HG03039 (cell line): ENCODE measurements around the gene CSNK1G2.

Source experiments
- ATAC-seq: cut with Tn5 transposase; IDR thresholded peaks from one replicate; pipeline ENCODE4 v1.9.1; 2021; ENCODE audit warnings: mild to moderate bottlenecking, moderate library complexity; ENCODE audit not compliant: unreplicated experiment

Gene CSNK1G2

DNA sequence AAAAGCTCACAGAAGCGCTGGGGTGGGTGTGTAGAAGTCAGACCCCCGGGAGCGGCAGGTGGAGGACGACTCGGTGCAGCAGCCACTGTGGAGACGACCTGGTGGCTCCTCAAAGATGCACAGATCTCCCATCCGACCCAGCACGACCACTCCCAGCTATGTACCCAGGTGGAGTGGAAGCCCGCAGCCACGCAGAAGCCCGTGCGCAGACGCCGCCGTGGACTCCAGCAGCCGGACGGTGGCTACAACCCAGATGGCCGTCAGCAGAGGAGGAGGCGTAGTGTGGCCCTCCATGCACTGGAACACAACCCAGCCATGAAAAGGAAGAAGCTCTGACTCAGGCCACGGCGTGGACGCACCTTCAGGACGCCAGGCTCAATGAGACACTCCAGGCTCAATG is 21.7 kb downstream of the CSNK1G2 start:
- no peak for ATAC-seq

DNA sequence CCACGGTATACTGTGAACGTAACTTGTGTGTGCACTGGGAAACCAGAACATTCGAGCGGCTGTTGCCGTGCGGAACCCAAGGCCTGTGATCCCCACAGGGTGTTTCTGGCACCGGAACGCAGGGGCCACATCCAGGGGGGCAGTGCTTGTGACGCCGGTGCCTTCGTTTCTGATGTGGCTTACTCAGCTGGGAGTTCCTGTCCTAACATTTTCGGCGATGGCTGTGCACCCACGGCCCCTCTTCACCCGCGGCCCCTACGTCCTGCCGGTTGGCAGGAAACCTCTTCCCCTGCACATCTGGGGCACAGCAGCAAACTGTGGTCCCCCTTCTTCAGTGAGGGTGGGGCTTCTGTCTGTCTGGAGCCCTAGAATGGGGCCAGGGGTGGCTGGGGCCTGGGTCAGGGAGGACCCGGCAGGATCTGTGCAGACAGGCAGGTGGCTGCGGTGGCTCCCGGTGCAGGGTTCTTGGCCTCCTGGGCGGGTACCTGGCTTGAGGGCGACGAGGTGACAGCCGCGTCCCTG is 26.2 kb downstream of the CSNK1G2 start:
- ATAC-seq = no peak

DNA sequence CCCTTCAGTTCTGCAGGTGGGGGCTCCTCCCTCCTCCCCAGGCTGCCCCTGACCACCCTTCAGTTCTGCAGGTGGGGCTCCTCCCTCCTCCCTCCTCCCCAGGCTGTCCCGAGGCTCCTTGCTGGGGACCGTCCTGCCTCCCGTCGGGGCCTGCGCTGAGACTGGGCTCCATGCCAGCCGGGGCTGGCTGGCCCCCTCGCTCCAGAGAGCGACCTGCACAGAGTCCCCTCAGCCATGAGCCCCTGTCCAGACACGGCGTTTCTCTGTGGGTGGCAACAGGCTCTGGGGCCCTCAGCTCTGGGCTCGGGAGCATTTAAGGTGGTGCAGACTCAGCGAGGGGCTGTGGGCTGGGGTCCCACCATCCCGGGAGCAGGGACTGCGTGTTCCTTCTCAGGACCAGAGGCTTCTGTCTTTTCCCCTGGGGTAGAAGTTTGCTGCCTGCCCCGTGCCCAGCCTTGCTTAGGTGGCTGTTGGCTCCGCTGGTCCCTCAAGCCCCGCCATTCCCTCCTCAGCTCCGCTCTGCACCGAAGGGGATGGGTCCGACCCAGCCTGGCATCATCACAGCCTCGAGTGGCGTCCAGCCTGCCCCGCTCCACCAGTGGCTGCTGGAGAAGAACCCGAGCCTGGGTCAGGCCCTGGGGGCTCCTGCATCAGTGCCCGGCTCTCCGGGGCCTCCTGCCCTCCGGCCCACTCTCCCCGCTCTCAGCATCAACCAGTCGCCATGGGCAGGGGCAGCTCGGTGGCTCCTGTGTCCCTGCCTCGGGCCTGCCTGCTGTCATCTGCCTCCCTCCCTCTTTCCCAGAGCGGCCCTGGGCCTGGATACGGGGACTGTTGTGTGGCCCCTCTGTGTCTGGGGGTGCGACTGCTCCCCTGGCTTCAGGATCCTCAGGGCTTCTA is 27.6 kb downstream of the CSNK1G2 start:
- no peak for ATAC-seq

DNA sequence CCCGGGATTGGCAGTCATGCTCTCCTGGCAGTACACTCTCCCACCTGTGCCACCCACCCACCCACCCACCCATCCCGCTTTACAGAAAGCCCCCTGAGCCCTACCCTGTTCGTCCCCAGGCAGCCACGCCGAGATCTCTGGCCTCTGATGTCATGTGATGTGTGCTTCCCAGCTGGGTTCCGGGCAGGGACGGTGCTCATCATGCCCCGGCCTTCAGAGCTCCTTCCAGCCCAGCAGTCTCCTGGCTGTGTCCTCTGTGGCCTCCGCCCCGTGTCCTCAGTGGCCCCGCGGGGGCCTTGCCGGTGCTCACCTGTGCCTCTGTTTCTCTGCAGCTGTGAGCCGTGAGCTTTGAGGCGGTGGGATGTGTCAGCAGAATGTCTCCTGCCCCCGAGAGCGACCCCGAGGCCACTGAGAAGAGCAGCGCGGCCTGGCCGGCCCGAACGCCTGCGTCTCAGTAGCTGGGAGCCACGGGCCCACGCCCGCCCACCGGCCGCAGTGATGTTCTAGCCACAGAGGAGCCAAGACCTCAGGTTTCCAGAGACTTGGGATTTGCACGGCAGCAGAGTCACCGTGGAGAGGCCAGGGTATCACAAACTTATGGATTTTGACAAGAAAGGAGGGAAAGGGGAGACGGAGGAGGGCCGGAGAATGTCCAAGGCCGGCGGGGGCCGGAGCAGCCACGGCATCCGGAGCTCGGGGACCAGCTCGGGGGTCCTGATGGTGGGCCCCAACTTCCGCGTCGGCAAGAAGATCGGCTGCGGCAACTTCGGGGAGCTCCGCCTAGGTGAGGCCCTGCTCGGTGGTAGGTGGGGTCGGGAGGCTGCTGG is 28.4 kb downstream of the CSNK1G2 start:
- ATAC-seq = no peak

DNA sequence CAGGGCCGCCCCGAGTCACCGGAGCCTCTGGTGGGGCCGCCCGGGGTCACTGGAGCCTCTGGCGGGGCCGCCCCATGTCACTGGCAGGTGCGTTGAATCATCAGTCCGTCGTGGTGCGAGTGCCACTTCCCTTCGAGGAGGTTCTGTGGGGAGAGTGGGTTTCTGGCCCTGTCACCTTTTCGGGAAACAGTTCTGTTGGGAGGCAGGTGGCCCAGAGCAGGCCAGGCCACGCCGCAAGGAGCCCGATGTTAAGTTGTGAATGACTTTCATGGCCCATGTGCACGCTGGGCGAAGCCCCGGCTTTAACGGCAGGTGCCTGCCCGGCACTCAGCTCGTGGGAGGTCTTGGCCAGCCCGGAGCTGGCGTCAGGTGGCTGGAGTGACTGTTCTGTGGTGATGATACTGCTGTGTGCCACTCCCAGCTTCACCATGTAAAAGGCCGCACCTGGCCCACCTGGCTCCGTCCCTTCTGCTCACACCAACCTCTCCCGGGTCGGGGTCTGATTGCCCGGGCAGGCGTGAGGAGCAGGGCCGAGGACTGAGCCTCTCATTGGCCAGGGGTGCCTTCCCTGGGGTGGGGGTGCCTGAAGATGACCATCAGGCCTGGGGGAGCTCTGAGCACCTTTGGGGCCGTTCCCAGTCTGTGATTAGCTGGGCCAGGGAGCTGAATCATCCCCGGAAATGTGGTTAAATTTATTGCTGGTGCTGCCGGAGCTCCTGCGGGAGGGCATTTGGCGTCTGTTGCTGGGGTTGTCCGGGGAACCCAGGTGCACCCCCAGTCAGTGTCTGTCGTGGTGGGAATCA is 29.2 kb downstream of the CSNK1G2 start:
- ATAC-seq = no peak

DNA sequence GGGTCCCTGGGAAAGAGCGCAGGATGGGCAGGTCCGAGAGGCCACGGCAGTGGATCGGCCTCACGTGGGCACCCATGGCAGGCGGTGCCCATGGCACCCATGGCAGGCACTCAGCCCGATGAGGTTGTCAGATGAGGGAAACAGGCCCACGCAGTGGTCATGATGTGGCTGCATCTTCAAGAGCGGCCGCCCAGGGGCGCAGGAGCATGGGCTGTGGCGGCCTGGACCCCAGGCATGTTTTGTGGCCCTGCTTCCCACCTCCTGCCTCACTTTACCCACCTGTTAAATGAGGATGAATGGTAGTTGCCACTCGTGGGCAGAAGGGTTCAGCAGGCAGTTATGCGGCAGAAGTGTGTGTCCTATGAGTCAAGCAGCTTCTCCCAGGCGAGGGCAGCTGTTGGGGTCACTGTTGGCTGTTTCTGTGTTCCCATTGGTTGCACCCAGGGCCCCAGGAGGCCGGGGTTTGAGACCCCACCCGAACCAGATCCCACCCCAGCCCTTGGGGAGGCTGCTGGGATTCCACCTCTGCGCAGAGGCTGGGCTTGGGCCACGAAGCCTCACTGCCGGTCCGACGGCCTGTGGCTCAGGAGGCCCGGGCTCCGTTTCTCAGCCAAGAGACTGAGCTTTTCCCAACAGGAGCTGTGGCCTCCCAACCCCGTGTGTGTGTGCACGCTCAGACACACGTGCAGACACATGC is 30.0 kb downstream of the CSNK1G2 start:
- no peak for ATAC-seq

DNA sequence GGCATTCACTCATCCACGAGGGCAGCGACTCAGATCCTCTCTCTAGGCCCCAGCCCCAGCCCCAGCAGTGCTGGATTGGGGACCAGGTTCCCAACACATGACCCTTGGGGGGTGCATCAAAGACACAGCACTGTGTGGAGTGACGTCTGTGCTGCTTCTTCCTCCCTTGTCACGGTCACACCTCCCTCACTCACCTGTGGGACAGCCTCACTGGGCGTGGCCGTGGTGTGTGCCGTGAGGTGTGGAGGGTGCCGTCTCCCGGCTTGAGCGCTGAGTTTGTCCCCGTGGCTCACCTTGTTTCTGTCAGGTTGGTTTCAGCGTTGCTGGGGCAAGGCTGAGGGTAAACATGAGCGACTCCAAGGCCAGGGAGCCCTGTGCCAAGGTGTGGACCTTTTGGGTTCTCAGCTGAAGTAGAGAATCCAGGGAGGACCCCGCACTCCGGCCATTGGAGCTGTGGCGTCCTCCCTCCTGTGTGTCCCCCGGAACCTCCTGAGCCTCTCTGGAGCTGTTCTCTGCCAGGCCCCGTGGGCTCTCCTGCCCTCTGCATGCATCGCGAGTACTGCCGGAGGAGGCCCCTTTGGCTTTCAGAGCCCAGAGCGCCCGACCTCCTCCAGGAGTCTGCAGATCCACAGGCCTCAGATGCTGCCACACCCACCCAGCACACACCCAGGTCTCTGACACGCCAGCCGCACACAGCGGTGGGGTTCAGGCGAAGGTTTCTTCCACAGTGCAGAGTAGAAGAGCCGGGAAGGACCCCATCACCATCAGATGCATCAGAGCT is 33.6 kb downstream of the CSNK1G2 start:
- no peak for ATAC-seq

DNA sequence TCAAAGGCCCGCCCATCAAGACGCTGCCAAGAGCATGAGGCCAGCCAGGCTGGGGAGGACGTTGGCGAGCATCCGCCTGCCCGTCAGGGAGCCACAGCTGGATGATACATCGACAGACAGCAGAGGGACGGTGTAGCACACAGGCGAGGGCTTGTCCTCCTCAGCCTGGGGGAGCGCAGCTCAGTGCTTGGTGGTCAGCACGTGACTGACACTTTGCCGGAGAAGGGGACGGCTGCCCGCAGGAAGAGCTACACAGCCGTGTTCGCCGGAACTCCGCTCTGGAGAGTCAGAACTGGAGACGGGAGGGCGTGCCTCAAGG is 34.1 kb downstream of the CSNK1G2 start:
- no peak for ATAC-seq

DNA sequence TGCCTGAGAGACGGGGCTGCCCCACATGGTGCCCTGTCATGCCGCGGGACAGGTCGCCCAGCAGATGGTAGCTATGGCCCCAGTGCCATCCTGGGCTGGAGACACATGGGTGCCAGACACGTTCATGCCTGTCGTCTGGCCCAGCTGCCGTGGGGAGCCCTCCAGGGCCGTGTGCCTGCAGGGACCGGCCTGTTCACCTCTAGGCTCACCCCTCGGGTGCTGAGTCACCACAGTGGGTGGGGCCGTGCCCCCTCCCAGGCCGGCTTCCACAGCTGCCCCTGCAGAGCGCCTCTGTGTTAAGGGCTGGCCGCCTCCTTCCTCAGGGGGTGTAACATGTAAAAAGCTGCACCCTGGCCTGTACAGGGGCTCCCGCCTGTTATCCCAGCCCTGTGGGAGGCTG is 36.1 kb downstream of the CSNK1G2 start:
- ATAC-seq = no peak

DNA sequence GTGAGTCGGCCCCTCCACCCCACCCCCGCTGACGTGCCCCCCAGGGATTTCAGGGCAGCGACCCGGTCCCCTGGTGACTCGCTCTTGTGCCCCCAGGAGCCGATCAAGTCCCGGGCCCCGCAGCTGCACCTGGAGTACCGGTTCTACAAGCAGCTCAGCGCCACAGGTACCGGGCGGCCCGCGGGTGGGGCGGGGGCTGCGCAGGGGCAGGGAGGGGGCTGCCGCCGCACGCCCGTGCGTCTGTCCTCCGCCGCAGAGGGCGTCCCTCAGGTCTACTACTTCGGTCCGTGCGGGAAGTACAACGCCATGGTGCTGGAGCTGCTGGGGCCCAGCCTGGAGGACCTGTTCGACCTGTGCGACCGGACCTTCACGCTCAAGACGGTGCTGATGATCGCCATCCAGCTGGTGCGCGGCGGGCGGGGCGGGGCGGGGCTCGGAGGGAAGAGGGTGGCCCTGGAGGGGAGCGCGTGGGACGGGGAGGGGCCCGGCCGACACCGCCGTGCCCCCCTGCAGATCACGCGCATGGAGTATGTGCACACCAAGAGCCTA is 37.4 kb downstream of the CSNK1G2 start:
- no peak for ATAC-seq

DNA sequence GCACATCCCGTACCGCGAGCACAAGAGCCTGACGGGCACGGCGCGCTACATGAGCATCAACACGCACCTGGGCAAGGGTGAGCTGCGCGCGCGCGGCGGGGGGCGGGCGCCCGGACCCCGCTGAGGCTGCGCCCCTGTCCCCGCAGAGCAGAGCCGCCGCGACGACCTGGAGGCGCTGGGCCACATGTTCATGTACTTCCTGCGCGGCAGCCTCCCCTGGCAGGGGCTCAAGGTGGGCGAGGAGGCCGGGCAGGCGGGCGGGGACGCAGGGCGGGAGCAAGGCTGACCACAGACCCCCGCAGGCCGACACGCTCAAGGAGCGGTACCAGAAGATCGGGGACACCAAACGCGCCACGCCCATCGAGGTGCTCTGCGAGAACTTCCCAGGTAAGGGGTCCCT is 38.0 kb downstream of the CSNK1G2 start:
- ATAC-seq = no peak

DNA sequence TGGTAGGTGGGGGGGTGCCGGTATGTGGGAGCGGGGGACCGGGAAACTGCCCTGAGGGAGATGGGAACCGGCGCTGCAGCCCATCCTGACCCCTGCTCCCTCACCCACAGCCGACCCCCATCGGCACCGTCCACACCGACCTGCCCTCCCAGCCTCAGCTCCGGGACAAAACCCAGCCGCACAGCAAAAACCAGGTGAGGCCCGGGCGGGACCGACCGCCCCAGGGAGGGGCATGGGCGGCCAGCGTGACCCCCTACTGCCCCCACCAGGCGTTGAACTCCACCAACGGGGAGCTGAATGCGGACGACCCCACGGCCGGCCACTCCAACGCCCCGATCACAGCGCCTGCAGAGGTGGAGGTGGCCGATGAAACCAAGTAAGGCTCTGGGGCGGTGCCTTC is 38.7 kb downstream of the CSNK1G2 start:
- no peak for ATAC-seq

DNA sequence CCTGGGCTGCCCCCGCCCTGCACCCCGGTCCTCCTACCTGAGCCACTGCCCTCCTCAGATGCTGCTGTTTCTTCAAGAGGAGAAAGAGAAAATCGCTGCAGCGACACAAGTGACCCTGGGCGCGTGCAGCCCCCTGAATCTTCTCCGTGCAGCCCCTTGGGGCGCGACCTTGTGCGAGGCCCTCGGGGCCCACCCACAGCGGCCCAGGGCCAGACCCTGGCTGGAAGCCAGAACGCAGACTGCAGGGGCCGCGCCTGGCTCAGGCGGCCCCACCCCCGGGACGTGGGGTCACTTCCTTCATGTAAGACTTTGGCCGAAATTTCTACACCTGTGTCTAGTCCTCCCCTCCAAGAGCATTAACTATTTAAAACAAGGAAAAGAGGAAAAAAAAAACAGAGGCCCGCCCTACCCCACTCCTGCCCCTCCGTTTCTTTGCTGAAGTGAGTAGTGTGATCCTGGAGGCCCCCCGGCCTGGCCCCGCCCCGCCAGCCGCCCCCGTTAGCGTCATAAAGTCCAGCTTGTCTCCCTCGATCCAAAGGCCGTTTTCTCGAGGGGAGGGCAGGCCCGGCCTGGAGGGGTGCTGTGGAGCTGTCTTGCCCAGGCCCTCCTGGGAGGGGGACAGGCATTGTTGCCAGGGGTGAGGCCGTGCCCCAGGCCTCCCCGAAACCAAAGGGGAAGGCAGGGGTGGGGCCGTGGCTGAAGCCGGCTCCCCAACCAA is 39.3 kb downstream of the CSNK1G2 start:
- ATAC-seq = no peak

DNA sequence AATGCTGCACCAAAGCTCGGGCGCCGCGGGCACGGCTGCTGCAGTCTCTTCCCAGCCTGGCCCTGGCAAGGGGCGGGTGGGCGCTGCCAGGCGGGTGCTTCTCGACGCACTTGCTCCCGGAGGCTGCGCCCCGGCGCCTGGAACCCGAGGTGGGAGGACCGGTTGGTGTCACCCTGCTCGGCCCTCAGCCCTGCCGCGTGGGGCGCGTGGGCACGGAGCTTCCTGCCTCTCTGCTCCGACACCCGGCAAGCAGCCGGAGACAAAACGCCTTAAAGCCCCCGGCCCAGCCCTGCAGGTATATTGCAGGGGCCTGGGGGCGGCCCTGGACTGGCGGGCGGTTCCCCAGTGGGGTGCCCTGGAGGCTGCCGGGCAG is 39.8 kb downstream of the CSNK1G2 start:
- ATAC-seq = no peak

DNA sequence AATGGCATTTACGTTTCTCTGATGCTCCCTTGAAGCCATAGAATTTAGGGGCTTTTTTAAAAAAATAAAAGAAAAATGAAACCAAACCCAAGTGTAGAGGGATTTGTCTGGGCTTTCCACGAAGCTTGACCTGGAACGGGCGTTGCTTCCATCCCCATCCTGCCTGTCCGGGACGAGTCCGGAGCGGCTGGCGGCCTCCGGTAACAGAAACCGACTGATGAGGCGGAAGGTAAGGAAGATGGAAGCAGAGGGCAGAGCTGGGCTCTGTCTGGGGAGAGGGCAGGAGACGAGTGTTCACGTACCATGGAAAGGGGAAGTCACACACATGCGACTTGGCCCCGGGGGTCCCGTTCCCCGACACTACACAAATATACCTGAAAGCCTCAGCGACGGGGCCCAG is 40.3 kb downstream of the CSNK1G2 start:
- no peak for ATAC-seq

DNA sequence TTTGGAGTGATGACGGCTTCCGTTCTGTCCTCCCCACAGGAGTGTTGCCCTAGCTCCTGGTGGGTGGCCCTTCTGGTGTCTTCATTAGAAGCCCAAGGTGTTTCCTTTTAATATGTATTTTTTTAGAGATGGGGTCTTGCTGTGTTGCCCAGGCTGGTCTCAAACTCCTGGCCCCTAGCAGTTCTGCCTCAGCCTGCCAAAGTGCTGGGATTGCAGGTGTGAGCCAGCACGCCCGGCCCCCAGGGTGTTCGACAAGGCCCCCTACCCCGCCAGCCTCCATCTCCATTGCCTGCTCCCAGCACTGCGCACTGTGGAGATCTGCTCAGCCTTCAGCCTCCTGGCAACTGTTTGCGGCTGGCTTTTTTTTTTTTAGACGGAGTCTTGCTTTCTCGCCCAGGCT is 43.4 kb downstream of the CSNK1G2 start:
- ATAC-seq = no peak

DNA sequence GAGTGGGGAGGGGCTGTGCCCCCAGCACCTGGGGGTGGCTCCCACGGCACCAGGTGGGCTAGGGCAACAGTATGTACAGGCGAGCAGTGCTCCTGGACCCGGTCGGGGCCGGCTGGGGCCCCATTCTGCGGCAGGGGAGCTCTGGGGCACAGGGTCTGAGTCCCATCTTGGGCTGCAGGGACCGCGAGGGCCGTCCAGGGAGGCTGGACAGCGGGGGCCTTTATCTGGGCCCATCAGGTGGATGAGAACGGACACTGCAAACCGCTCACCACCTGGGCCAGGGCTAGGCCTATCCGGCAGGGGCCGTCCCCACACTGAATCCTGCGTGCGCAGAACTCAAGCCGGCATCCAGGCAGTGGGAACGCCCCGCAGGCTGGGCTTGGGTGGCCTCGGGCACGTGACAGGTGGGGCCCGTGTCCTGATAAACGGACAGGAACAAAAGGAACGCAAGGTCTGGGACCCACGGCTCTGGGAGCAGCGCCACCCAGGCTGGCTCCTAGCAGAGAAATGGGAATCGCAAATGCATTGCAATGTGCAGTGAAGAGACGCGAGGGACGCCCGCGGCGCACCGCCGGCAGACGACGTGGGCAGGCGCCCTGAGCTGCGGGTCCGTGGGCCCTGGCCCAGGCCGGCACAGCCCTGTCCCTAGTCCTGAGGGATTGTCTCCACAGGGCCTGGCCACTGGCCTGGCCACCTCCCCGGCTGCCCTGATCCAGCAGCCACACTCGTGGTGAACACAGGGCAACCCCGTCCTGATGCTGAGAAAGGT is 44.8 kb downstream of the CSNK1G2 start:
- no peak for ATAC-seq
